H1 (cell line): ENCODE results near the gene CD151. TPM values are rescaled to one million over a fixed set of nuclear protein-coding genes. Genes with fewer than 3 reads are reported as not detected.

ENCODE experiments used
- CTCF ChIA-PET: fragments of 300-600 bp; sonication (Branson Sonifier 250); formaldehyde crosslinking; loops from one replicate; lab custom pipeline; 2021; ENCODE audit not compliant: partially characterized antibody; lab: Charles Lee
- POLR2A ChIA-PET: fragments of 300-600 bp; sonication (Branson Sonifier 250); formaldehyde crosslinking; loops from one replicate; lab custom pipeline; 2021; ENCODE audit warnings: inconsistent platforms; ENCODE audit not compliant: partially characterized antibody; lab: Charles Lee
- DNase-seq, 2 experiments: peaks; one replicate each; pipeline versions ENCODE4 v3.0.0 to v3.0.0-alpha.2; 2010 to 2022; ENCODE audit warnings: low spot score in 2 of 2, low read depth in 1 of 2, mixed read lengths in 1 of 2
- FAIRE-seq: peaks from 2 replicates; lab custom pipeline; 2011; peaks lifted over from hg19 to GRCh38; lab: Jason Lieb, UNC
- H2AFZ ChIP-seq: 2 replicates; pipeline ENCODE4 v1.8.1; 2012; ENCODE audit warnings: low read length, inconsistent platforms
- H2AK5ac ChIP-seq: 2 replicates; pipeline ENCODE4 v1.6.1; 2013; ENCODE audit warnings: low read depth, low read length
- H2BK120ac ChIP-seq: replicated peaks from 2 replicates; pipeline ENCODE3; 2013; ENCODE audit warnings: low read depth, low read length, inconsistent platforms
- H2BK12ac ChIP-seq: 2 replicates; pipeline ENCODE4 v1.6.1; 2013; ENCODE audit warnings: low read depth, low read length
- H2BK15ac ChIP-seq: 2 replicates; pipeline ENCODE4 v1.6.1; 2013; ENCODE audit warnings: low read length
- H2BK20ac ChIP-seq: 2 replicates; pipeline ENCODE4 v1.6.1; 2013; ENCODE audit warnings: low read length
- H2BK5ac ChIP-seq: 2 replicates; pipeline ENCODE4 v1.6.1; 2013; ENCODE audit warnings: low read depth, low read length
- H3K14ac ChIP-seq: 2 replicates; pipeline ENCODE4 v1.6.1; 2013; ENCODE audit warnings: inconsistent platforms; ENCODE audit not compliant: insufficient read length
- H3K18ac ChIP-seq: 2 replicates; pipeline ENCODE4 v1.6.1; 2013; ENCODE audit warnings: low read length; ENCODE audit errors: extremely low read depth
- H3K23ac ChIP-seq: 2 replicates; pipeline ENCODE4 v1.6.1; 2013; ENCODE audit warnings: inconsistent platforms; ENCODE audit not compliant: insufficient read length
- H3K23me2 ChIP-seq: 2 replicates; pipeline ENCODE4 v1.6.1; 2013; ENCODE audit warnings: low read depth, low read length
- H3K27ac ChIP-seq: 2 replicates; pipeline ENCODE4 v1.6.1; 2011; ENCODE audit warnings: low read depth, low read length, inconsistent platforms
- H3K27me3 ChIP-seq, 4 experiments: replicated peaks in 1 of 4; 1 replicate in 1 of 4; 2 replicates in 3 of 4; pipeline versions ENCODE4 v1.6.1 to v1.8.1; 2011 to 2013; ENCODE audit warnings: low read length in 3 of 4, mild to moderate bottlenecking in 3 of 4, inconsistent platforms in 2 of 4, mixed read lengths in 2 of 4, moderate library complexity in 1 of 4; ENCODE audit not compliant: control insufficient read depth in 3 of 4, insufficient read depth in 3 of 4; ENCODE audit errors: extremely low read depth in 1 of 4
- H3K36me3 ChIP-seq, 4 experiments: 2 replicates each; pipeline versions ENCODE4 v1.6.1 to v1.8.1; 2011 to 2013; ENCODE audit warnings: mild to moderate bottlenecking in 4 of 4, low read length in 3 of 4, moderate library complexity in 2 of 4, control low read depth in 1 of 4, inconsistent platforms in 1 of 4; ENCODE audit not compliant: insufficient read depth in 4 of 4, control insufficient read depth in 2 of 4
- H3K4ac ChIP-seq: replicated peaks from 2 replicates; pipeline ENCODE3; 2013; ENCODE audit warnings: low read length, low read depth, mixed read lengths, inconsistent platforms; ENCODE audit not compliant: insufficient read length
- H3K4me1 ChIP-seq, 4 experiments: replicated peaks in 1 of 4; 1 replicate in 1 of 4; 2 replicates in 3 of 4; pipeline versions ENCODE4 v1.6.1 to v1.8.1; 2011 to 2013; ENCODE audit warnings: low read length in 3 of 4, inconsistent platforms in 2 of 4, mixed read lengths in 1 of 4; ENCODE audit not compliant: insufficient read depth in 4 of 4, control insufficient read depth in 3 of 4
- H3K4me2 ChIP-seq, 2 experiments: 2 replicates each; pipeline versions ENCODE4 v1.6.1 to v1.8.1; 2011 to 2013; ENCODE audit warnings: low read depth in 2 of 2, low read length in 2 of 2, control low read depth in 1 of 2, inconsistent platforms in 1 of 2, mild to moderate bottlenecking in 1 of 2; ENCODE audit not compliant: insufficient read depth in 1 of 2
- H3K4me3 ChIP-seq, 4 experiments: fragments of 200-600, 300-600 bp in 1 of 4; sonication (generic), shearing (Covaris generic), sonication (Bioruptor Twin) in 1 of 4; 2 replicates each; pipeline versions ENCODE4 v1.5.1 to v1.8.1; 2011 to 2016; ENCODE audit warnings: low read length in 4 of 4, low read depth in 3 of 4, control low read depth in 2 of 4, inconsistent platforms in 2 of 4, mild to moderate bottlenecking in 2 of 4, mixed read lengths in 1 of 4, moderate library complexity in 1 of 4; ENCODE audit not compliant: insufficient read depth in 2 of 4; ENCODE audit errors: extremely low read depth in 1 of 4
- H3K56ac ChIP-seq: replicated peaks from 2 replicates; pipeline ENCODE3; 2013; ENCODE audit warnings: low read depth, mild to moderate bottlenecking, mixed read lengths, low read length, inconsistent platforms; ENCODE audit not compliant: insufficient read length
- H3K79me1 ChIP-seq: 2 replicates; pipeline ENCODE4 v1.6.1; 2013; ENCODE audit warnings: low read depth, low read length, control low read depth
- H3K79me2 ChIP-seq, 2 experiments: 2 replicates each; pipeline versions ENCODE4 v1.6.1 to v1.8.1; 2012 to 2013; ENCODE audit warnings: low read length in 2 of 2, mild to moderate bottlenecking in 2 of 2, inconsistent platforms in 1 of 2; ENCODE audit not compliant: insufficient read depth in 2 of 2, control insufficient read depth in 1 of 2
- H3K9ac ChIP-seq, 4 experiments: replicated peaks in 1 of 4; 1 replicate in 1 of 4; 2 replicates in 3 of 4; pipeline versions ENCODE4 v1.6.1 to v1.8.1; 2011 to 2013; ENCODE audit warnings: low read depth in 3 of 4, low read length in 3 of 4, control low read depth in 2 of 4, mild to moderate bottlenecking in 2 of 4, moderate library complexity in 2 of 4, inconsistent platforms in 1 of 4; ENCODE audit errors: extremely low read depth in 1 of 4
- H3K9me3 ChIP-seq, 2 experiments: 2 replicates each; pipeline versions ENCODE4 v1.6.1 to v1.8.1; 2012 to 2013; ENCODE audit warnings: mild to moderate bottlenecking in 2 of 2, moderate library complexity in 2 of 2, control low read depth in 1 of 2, inconsistent platforms in 1 of 2, low read depth in 1 of 2, low read length in 1 of 2, mixed read lengths in 1 of 2; ENCODE audit not compliant: insufficient read depth in 2 of 2
- H4K20me1 ChIP-seq, 2 experiments: replicated peaks in 1 of 2; 2 replicates each; pipeline versions ENCODE3 to v1.8.1; 2011 to 2013; ENCODE audit warnings: inconsistent platforms in 2 of 2, low read length in 2 of 2, mild to moderate bottlenecking in 1 of 2; ENCODE audit not compliant: insufficient read depth in 2 of 2, control insufficient read depth in 1 of 2
- H4K5ac ChIP-seq: 2 replicates; pipeline ENCODE4 v1.6.1; 2013; ENCODE audit warnings: low read length, low read depth, mixed read lengths, inconsistent platforms; ENCODE audit not compliant: insufficient read length
- H4K8ac ChIP-seq: 2 replicates; pipeline ENCODE4 v1.8.0; 2013; ENCODE audit warnings: mild to moderate bottlenecking, moderate library complexity, low read length, inconsistent platforms; ENCODE audit not compliant: insufficient read depth; ENCODE audit errors: extremely low read depth
- H4K91ac ChIP-seq: replicated peaks from 2 replicates; pipeline ENCODE3; 2013; ENCODE audit warnings: low read length, mixed read lengths, inconsistent platforms; ENCODE audit not compliant: insufficient read length
- BACH1 ChIP-seq: IDR thresholded peaks from 2 replicates; pipeline ENCODE4 v1.6.1; 2012; ENCODE audit warnings: low read length, improper control_type of control experiment
- FOSL1 ChIP-seq: IDR thresholded peaks from 2 replicates; pipeline ENCODE4 v1.6.1; 2011; ENCODE audit warnings: mild to moderate bottlenecking, low read depth, low read length, moderate library complexity; ENCODE audit not compliant: insufficient read depth
- POLR2A ChIP-seq, 2 experiments: IDR thresholded peaks; 1 replicate in 1 of 2; 2 replicates in 1 of 2; pipeline ENCODE4 v1.6.1; 2011; ENCODE audit warnings: low read depth in 2 of 2, low read length in 2 of 2, mild to moderate bottlenecking in 2 of 2; ENCODE audit errors: control extremely low read depth in 1 of 2
- WGBS, 2 experiments: shearing (Covaris generic) in 1 of 2; methylation state at CpG; one replicate each; pipeline versions ENCODE4 v1.1.6 to v1.1.7; 2013 to 2015; ENCODE audit warnings: low lambda C conversion rate in 2 of 2, mixed read lengths in 2 of 2, inconsistent platforms in 1 of 2, low coverage in 1 of 2, missing lambda C conversion rate in 1 of 2; ENCODE audit not compliant: insufficient replicate concordance in 2 of 2, insufficient coverage in 1 of 2, insufficient read length in 1 of 2; ENCODE audit errors: extremely low coverage in 1 of 2, missing lambda C conversion rate in 1 of 2; 5-methylcytosine and 5-hydroxymethylcytosine counted together
- polyA plus RNA-seq, 7 experiments: library from polyadenylated mRNA; depleted of rRNA in 3 of 7; stranded (reverse) in 5 of 7; unstranded in 2 of 7; fragments of >200 nt in 5 of 7; fragments of 200-250 nt in 2 of 7; gene quantifications; 1 replicate in 5 of 7; 2 replicates in 1 of 7; 4 replicates in 1 of 7; pipeline versions ENCODE4 v1.2.1 to v1.2.3, GENCODE V29; 2011 to 2013; ENCODE audit warnings: missing spikeins in 2 of 7, mixed read lengths in 2 of 7
- total RNA-seq: library from RNA; stranded (reverse); fragmentation: NEBNext Ultra II Directional; extraction: Animal tissue kit (Norgen Biotek cat#: 25700); gene quantifications from 2 replicates; pipeline ENCODE4 v1.2.1, GENCODE V29; 2021

The CD151 gene
- total and polyA plus RNA-seq, 2 of the 8 experiments (the other 6 are each of a cell fraction or from before 2014, with no cell fraction given) = 101 to 212 TPM

DNA sequence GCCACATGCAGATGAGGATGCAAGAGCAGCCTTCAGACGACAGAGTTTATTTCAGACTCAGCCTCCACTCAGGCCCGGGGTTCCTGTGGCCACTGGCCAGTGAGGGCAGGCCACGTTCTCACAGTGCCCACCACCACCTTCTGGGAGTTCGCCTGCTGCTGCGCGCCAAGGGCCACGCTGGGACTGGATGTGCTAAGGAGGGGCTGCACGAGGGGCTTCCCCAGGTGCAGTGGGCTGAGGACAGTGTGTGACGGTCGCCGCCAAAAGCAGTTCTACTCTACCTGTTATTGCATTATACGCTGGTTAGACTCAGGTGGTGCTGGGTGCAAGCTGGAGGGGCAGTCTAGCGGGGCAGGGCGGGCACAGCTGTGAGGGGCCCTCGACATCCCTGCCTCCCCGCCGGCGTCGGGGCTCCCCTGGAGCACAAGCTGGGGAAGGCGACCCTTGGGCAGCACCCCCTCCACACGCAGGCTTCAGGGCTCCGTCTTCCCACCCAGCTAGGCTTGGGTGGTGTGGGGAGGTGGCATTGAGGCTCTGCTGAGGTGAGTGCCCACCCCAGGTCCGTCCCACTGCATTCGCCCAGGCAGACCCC is 45.6 kb upstream of the CD151 start:
- Histone ChIP-seq H2AK5ac (0 out of 2 replicates have a peak overlapping the region, but pooled peaks have one; percentile 48), H3K79me1 (peaks cover under 1% of the 10 kb centered on the region; the same call in 1 of the 2 replicates), H2BK5ac (no peak overlapping the region), H3K79me2 (no peaks in the 10 kb centered on the region), H3K9me3 (no peaks in the 10 kb centered on the region), H3K27ac (no peak overlapping the region), H3K4me1 (peaks cover 0 to 30% (median 18%) of the 10 kb centered on the region in 4 experiments; a peak in 6 of 7 replicates), H3K4me3 (no peak overlapping the region), H3K23ac (no peak overlapping the region), H3K56ac (no peak overlapping the region), H4K91ac (no peak overlapping the region), H3K23me2 (no peaks in the 10 kb centered on the region; the same call in 1 of the 2 replicates), H3K14ac (no peak overlapping the region), H3K27me3 (no peaks in the 10 kb centered on the region; a peak in 1 of 7 replicates), H3K9ac (no peak overlapping the region), H2AFZ (no peak overlapping the region), H3K4me2 (no peak overlapping the region), H2BK120ac (no peak overlapping the region), H2BK15ac (no peak overlapping the region), H3K18ac (no peak overlapping the region), H3K4ac (no peak overlapping the region), H2BK12ac (no peak overlapping the region), H4K8ac (peak overlapping the region; percentile 57; the same call in 1 of the 2 replicates), H4K5ac (no peak overlapping the region), H4K20me1 (peaks cover 2 to 13% of the 10 kb centered on the region in 2 experiments)
- FAIRE-seq = no peak
- WGBS, 2 experiments = 88% methylated on average over 18 of the region's 24 CpGs; no CpG with 5 or more reads in 1 of the 2 experiments
- POLR2A ChIA-PET = interaction anchor here (1.1 to 53.0 kb wide), 7 partner anchors 9 to 44 kb away, joined by 4 to 1917 read pairs (median 11); partner anchors contain the start of genes CD151, CRACR2B, GATD1 and PNPLA2
- TF ChIP-seq FOSL1 = no peak
- no peak for TF ChIP-seq BACH1
- TF ChIP-seq POLR2A (IDR thresholded peaks at IDR 0.05; ENCODE audit: control extremely low read depth in 1 of 2, low read depth in 2 of 2, low read length in 2 of 2) = 0 out of 3 replicates have a peak, but pooled peaks of 1 of the 2 experiments have one; percentile 35
- TF ChIP-seq, all 59 proteins: peak for 1
- no peak for DNase-seq
- H2BK20ac ChIP-seq = no peak overlapping the region
- peaks cover 0 to 6% (median 0%) of the 10 kb centered on the region in 4 experiments; a peak in 2 of 8 replicates for H3K36me3 ChIP-seq
- CTCF ChIA-PET = interaction anchor here (1.0 to 1.7 kb wide), 4 partner anchors 10 to 80 kb away, joined by 3 to 4 read pairs (median 3); no protein-coding TSS in a partner anchor
